HepG2 (cell line): ENCODE results near the gene CHST2. TPM values are rescaled to one million over a fixed set of nuclear protein-coding genes. Genes with fewer than 3 reads are reported as not detected.

ENCODE experiments used
- HDAC2 ChIP-seq: sonication (generic); formaldehyde crosslinking; IDR thresholded peaks from 2 replicates; pipeline ENCODE4 v1.4.0; 2020; ENCODE audit warnings: missing genetic modification reagents
- HOXA5 ChIP-seq: sonication (generic); formaldehyde crosslinking; IDR thresholded peaks from 2 replicates; pipeline ENCODE4 v1.4.0; 2020; ENCODE audit warnings: missing genetic modification reagents
- KAT7 ChIP-seq: IDR thresholded peaks from 2 replicates; pipeline ENCODE4 v1.6.1; 2018; ENCODE audit warnings: borderline replicate concordance, missing compliant biosample characterization
- KDM5B ChIP-seq: sonication (generic); formaldehyde crosslinking; IDR thresholded peaks from 2 replicates; pipeline ENCODE4 v1.4.0; 2020; ENCODE audit warnings: missing genetic modification reagents, mild to moderate bottlenecking, borderline replicate concordance
- MYNN ChIP-seq: sonication (generic); formaldehyde crosslinking; IDR thresholded peaks from 2 replicates; pipeline ENCODE4 v1.4.0; 2020; ENCODE audit warnings: mild to moderate bottlenecking, low read depth, missing genetic modification reagents
- NCOA1 ChIP-seq: sonication (generic); formaldehyde crosslinking; IDR thresholded peaks from 2 replicates; pipeline ENCODE4 v1.9.0; 2021; ENCODE audit warnings: missing genetic modification reagents
- ZFP37 ChIP-seq: sonication (generic); formaldehyde crosslinking; IDR thresholded peaks from 2 replicates; pipeline ENCODE4 v1.4.0; 2020; ENCODE audit warnings: missing genetic modification reagents, borderline replicate concordance
- ZFYVE20 ChIP-seq: sonication (generic); formaldehyde crosslinking; IDR thresholded peaks from 2 replicates; pipeline ENCODE4 v1.8.0; 2023; ENCODE audit warnings: low read depth, mild to moderate bottlenecking, moderate library complexity, missing genetic modification reagents, borderline replicate concordance
- ZNF776 ChIP-seq: sonication (generic); formaldehyde crosslinking; IDR thresholded peaks from 2 replicates; pipeline ENCODE4 v1.4.0; 2020; ENCODE audit warnings: mild to moderate bottlenecking, missing genetic modification reagents
- ZNF879 ChIP-seq: sonication (generic); formaldehyde crosslinking; IDR thresholded peaks from 2 replicates; pipeline ENCODE4 v1.8.1; 2023; ENCODE audit warnings: missing genetic modification reagents
- polyA plus RNA-seq, 8 experiments: library from polyadenylated mRNA; depleted of rRNA in 3 of 8; stranded (reverse) in 7 of 8; unstranded in 1 of 8; fragments of >200 nt; fragmentation: Illumina TruSeq in 4 of 8; extraction: Trizol in 4 of 8; gene quantifications; 2 replicates each; pipeline versions ENCODE4 v1.2.1 to v1.2.3, GENCODE V29; 2011 to 2016; ENCODE audit warnings: low read depth in 4 of 8, missing spikeins in 1 of 8, mixed read lengths in 1 of 8; ENCODE audit not compliant: insufficient read depth in 1 of 8
- total RNA-seq, 5 experiments: library from RNA; depleted of rRNA; stranded (reverse); fragments of >200 nt; fragmentation: Illumina TruSeq; extraction: Trizol; gene quantifications; 2 replicates each; pipeline ENCODE4 v1.2.3, GENCODE V29; 2016; ENCODE audit warnings: low read depth in 1 of 5
- TF ChIP-seq, protein P1 (sequence below), 2 experiments: fragments of 450-650 bp in 1 of 2; sonication (generic) in 1 of 2; formaldehyde crosslinking in 1 of 2; IDR thresholded peaks; 2 replicates each; pipeline versions ENCODE4 v1.6.1 to v1.8.0; 2016 to 2022; ENCODE audit warnings: antibody characterized with exemption in 1 of 2, mild to moderate bottlenecking in 1 of 2, missing genetic modification reagents in 1 of 2
- TF ChIP-seq, protein P2 (sequence below): sonication (generic); formaldehyde crosslinking; IDR thresholded peaks from 2 replicates; pipeline ENCODE4 v1.5.0; 2020; ENCODE audit warnings: missing genetic modification reagents

The CHST2 gene
- total and polyA plus RNA-seq, 2 of the 13 experiments (the other 11 are each of a cell fraction or from before 2014, with no cell fraction given): not detected

GRCh38 chr3:143100451-143100850, 19.1 kb upstream of the CHST2 start (continued):
- TF ChIP-seq, protein P1, sequence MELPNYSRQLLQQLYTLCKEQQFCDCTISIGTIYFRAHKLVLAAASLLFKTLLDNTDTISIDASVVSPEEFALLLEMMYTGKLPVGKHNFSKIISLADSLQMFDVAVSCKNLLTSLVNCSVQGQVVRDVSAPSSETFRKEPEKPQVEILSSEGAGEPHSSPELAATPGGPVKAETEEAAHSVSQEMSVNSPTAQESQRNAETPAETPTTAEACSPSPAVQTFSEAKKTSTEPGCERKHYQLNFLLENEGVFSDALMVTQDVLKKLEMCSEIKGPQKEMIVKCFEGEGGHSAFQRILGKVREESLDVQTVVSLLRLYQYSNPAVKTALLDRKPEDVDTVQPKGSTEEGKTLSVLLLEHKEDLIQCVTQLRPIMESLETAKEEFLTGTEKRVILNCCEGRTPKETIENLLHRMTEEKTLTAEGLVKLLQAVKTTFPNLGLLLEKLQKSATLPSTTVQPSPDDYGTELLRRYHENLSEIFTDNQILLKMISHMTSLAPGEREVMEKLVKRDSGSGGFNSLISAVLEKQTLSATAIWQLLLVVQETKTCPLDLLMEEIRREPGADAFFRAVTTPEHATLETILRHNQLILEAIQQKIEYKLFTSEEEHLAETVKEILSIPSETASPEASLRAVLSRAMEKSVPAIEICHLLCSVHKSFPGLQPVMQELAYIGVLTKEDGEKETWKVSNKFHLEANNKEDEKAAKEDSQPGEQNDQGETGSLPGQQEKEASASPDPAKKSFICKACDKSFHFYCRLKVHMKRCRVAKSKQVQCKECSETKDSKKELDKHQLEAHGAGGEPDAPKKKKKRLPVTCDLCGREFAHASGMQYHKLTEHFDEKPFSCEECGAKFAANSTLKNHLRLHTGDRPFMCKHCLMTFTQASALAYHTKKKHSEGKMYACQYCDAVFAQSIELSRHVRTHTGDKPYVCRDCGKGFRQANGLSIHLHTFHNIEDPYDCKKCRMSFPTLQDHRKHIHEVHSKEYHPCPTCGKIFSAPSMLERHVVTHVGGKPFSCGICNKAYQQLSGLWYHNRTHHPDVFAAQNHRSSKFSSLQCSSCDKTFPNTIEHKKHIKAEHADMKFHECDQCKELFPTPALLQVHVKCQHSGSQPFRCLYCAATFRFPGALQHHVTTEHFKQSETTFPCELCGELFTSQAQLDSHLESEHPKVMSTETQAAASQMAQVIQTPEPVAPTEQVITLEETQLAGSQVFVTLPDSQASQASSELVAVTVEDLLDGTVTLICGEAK (IDR thresholded peaks at IDR 0.05): no peak
- TF ChIP-seq, protein P1 (CRISPR knock-in tag; IDR thresholded peaks at IDR 0.05): no peak
- TF ChIP-seq KAT7 (CRISPR knock-in tag) (no peak), ZFP37 (CRISPR knock-in tag) (no peak), NCOA1 (CRISPR knock-in tag) (no peak), KDM5B (CRISPR knock-in tag) (no peak), HDAC2 (CRISPR knock-in tag) (no peak), HOXA5 (CRISPR knock-in tag) (no peak), ZNF879 (CRISPR knock-in tag) (no peak), ZFYVE20 (CRISPR knock-in tag) (no peak), MYNN (CRISPR knock-in tag) (no peak), ZNF776 (no peak)
- TF ChIP-seq, protein P2, sequence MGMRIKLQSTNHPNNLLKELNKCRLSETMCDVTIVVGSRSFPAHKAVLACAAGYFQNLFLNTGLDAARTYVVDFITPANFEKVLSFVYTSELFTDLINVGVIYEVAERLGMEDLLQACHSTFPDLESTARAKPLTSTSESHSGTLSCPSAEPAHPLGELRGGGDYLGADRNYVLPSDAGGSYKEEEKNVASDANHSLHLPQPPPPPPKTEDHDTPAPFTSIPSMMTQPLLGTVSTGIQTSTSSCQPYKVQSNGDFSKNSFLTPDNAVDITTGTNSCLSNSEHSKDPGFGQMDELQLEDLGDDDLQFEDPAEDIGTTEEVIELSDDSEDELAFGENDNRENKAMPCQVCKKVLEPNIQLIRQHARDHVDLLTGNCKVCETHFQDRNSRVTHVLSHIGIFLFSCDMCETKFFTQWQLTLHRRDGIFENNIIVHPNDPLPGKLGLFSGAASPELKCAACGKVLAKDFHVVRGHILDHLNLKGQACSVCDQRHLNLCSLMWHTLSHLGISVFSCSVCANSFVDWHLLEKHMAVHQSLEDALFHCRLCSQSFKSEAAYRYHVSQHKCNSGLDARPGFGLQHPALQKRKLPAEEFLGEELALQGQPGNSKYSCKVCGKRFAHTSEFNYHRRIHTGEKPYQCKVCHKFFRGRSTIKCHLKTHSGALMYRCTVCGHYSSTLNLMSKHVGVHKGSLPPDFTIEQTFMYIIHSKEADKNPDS (CRISPR knock-in tag): no peak
